Measurements from ENCODE around the gene BICC1.

BICC1 gene

GRCh38 chr10:58846856-58847255 lies 334.2 kb downstream of the BICC1 start:
- no peak for DNase-seq
- Histone ChIP-seq H3K4me3 (ENCODE audit: low read depth, low read length) (no peak overlapping the region), H3K27me3 (replicated peaks) (no peaks in the 10 kb centered on the region), H3K27ac (no peak overlapping the region), H3K36me3 (replicated peaks) (no peaks in the 10 kb centered on the region)
- in situ Hi-C loops (cut with HindIII; ENCODE audit: low pct_ligation_motif_present, low sequenced_read_pairs) = no loop called here
- no peak for TF ChIP-seq CTCF (IDR thresholded peaks at IDR 0.05; ENCODE audit: low read depth, low read length, missing control alignments)

GRCh38 chr10:58851606-58852005 lies 338.9 kb downstream of the BICC1 start:
- H3K36me3 ChIP-seq (replicated peaks) = no peaks in the 10 kb centered on the region
- peak; percentile 19 for DNase-seq
- no peaks in the 10 kb centered on the region for H3K27me3 ChIP-seq (replicated peaks)
- in situ Hi-C loops (cut with HindIII; ENCODE audit: low pct_ligation_motif_present, low sequenced_read_pairs) = no loop called here
- no peak overlapping the region for H3K27ac ChIP-seq
- TF ChIP-seq CTCF (IDR thresholded peaks at IDR 0.05; ENCODE audit: low read depth, low read length, missing control alignments) = no peak
- H3K4me3 ChIP-seq (ENCODE audit: low read depth, low read length) = no peak overlapping the region

GRCh38 chr10:58853668-58854067 lies 341.0 kb downstream of the BICC1 start:
- no peak for TF ChIP-seq CTCF (IDR thresholded peaks at IDR 0.05; ENCODE audit: low read depth, low read length, missing control alignments)
- H3K27ac ChIP-seq = no peak overlapping the region
- DNase-seq = no peak

GRCh38 chr10:58854811-58855210 lies 342.1 kb downstream of the BICC1 start:
- Histone ChIP-seq H3K27me3 (replicated peaks) (no peaks in the 10 kb centered on the region), H3K36me3 (replicated peaks) (no peaks in the 10 kb centered on the region), H3K4me3 (ENCODE audit: low read depth, low read length) (no peak overlapping the region), H3K27ac (no peak overlapping the region)
- no peak for DNase-seq
- no peak for TF ChIP-seq CTCF (IDR thresholded peaks at IDR 0.05; ENCODE audit: low read depth, low read length, missing control alignments)
- in situ Hi-C loops (cut with HindIII; ENCODE audit: low pct_ligation_motif_present, low sequenced_read_pairs) = no loop called here

More at GRCh38 chr10:58853668-58854067, 341.0 kb downstream of the BICC1 start:
- in situ Hi-C loops (cut with HindIII; ENCODE audit: low pct_ligation_motif_present, low sequenced_read_pairs) = no loop called here
- no peak overlapping the region for H3K4me3 ChIP-seq (ENCODE audit: low read depth, low read length)
- H3K36me3 ChIP-seq (replicated peaks) = no peaks in the 10 kb centered on the region
- H3K27me3 ChIP-seq (replicated peaks) = no peaks in the 10 kb centered on the region

GRCh38 chr10:58856508-58857240 lies 344.0 kb downstream of the BICC1 start:
- Histone ChIP-seq H3K4me3 (ENCODE audit: low read depth, low read length) (no peak overlapping the region), H3K27ac (peak overlapping the region; percentile 86), H3K27me3 (replicated peaks) (no peaks in the 10 kb centered on the region), H3K36me3 (replicated peaks) (no peaks in the 10 kb centered on the region)
- in situ Hi-C loops (cut with HindIII; ENCODE audit: low pct_ligation_motif_present, low sequenced_read_pairs) = no loop called here
- TF ChIP-seq CTCF (IDR thresholded peaks at IDR 0.05; ENCODE audit: low read depth, low read length, missing control alignments) = no peak
- DNase-seq = peak; percentile 97

Data from brain microvascular endothelial cell (primary cell).